HepG2 (cell line): ENCODE results near the gene NAB1. TPM values are rescaled to one million over a fixed set of nuclear protein-coding genes. Genes with fewer than 3 reads are reported as not detected.

Experiments
- ATAC-seq: fragments of 200-7000 bp; cut with Tn5 transposase; 3 replicates; pipeline ENCODE4 v1.9.1; 2020; ENCODE audit warnings: mild to moderate bottlenecking, moderate library complexity
- BruUV-seq: library from RNA; stranded (reverse); fragments of 400-500 nt; replicated peaks from 2 replicates; lab custom pipeline; 2021; lab: Mats Ljungman, UMichigan
- CTCF ChIA-PET: fragments of 300-600 bp; formaldehyde crosslinking; extraction: SDS; loops from one replicate; lab custom pipeline; 2021; ENCODE audit warnings: low total read pairs, inconsistent platforms, low intra/inter-chr PET ratio; lab: Yijun Ruan, JAX
- POLR2A ChIA-PET: fragments of 350-600 bp; sonication (Branson Sonifier 250); formaldehyde crosslinking; loops from one replicate; lab custom pipeline; 2020; ENCODE audit warnings: antibody characterized with exemption, inconsistent platforms; lab: Yijun Ruan, JAX
- DNase-seq: peaks from one replicate; pipeline ENCODE4 v3.0.0-alpha.2; 2015; ENCODE audit warnings: low spot score
- FAIRE-seq: peaks from 3 replicates; lab custom pipeline; 2011; peaks lifted over from hg19 to GRCh38; lab: Jason Lieb, UNC
- H2AFZ ChIP-seq: one replicate; pipeline ENCODE4 v1.6.1; 2011; ENCODE audit warnings: low read length, inconsistent platforms
- H3K27ac ChIP-seq: fragments of 300-600 bp; 3 replicates; pipeline ENCODE4 v1.8.0; 2011; ENCODE audit warnings: mixed run types, mild to moderate bottlenecking, mixed read lengths, low read length, inconsistent platforms; ENCODE audit not compliant: insufficient read depth; ENCODE audit errors: extremely low read length
- H3K27me3 ChIP-seq, 2 experiments: fragments of 200-600 bp in 1 of 2; 2 replicates in 1 of 2; 3 replicates in 1 of 2; pipeline versions ENCODE4 v1.6.0 to v1.8.0; 2011; ENCODE audit warnings: low read length in 2 of 2, mild to moderate bottlenecking in 2 of 2, moderate library complexity in 2 of 2, inconsistent platforms in 1 of 2; ENCODE audit not compliant: insufficient read depth in 2 of 2, control insufficient read depth in 1 of 2
- H3K36me3 ChIP-seq, 2 experiments: fragments of 200-600 bp in 1 of 2; replicated peaks in 1 of 2; 2 replicates in 1 of 2; 3 replicates in 1 of 2; pipeline versions ENCODE4 v1.5.1 to v1.8.0; 2011; ENCODE audit warnings: low read length in 2 of 2, inconsistent platforms in 1 of 2; ENCODE audit not compliant: insufficient read depth in 2 of 2, control insufficient read depth in 1 of 2
- H3K4me1 ChIP-seq: 2 replicates; pipeline ENCODE4 v1.5.1; 2012; ENCODE audit warnings: low read length, inconsistent platforms; ENCODE audit not compliant: insufficient read depth
- H3K4me2 ChIP-seq: 2 replicates; pipeline ENCODE4 v1.6.0; 2011; ENCODE audit warnings: low read depth, low read length, inconsistent platforms
- H3K4me3 ChIP-seq, 3 experiments: fragments of 200-600 bp in 1 of 3; sonication (generic), shearing (Covaris generic) in 1 of 3; replicated peaks in 1 of 3; 2 replicates each; pipeline ENCODE4 v1.5.1; 2011 to 2016; ENCODE audit warnings: low read length in 3 of 3, inconsistent platforms in 2 of 3, low read depth in 2 of 3, mild to moderate bottlenecking in 2 of 3, control low read depth in 1 of 3, mixed read lengths in 1 of 3; ENCODE audit not compliant: insufficient read depth in 1 of 3
- H3K79me2 ChIP-seq: one replicate; pipeline ENCODE4 v1.6.1; 2011; ENCODE audit warnings: low read length, inconsistent platforms; ENCODE audit not compliant: insufficient read depth
- H3K9ac ChIP-seq: 2 replicates; pipeline ENCODE4 v1.6.0; 2011; ENCODE audit warnings: mild to moderate bottlenecking, low read depth, low read length, inconsistent platforms; ENCODE audit not compliant: insufficient read depth
- H3K9me3 ChIP-seq: 2 replicates; pipeline ENCODE4 v1.5.1; 2012; ENCODE audit warnings: mild to moderate bottlenecking, low read length
- H4K20me1 ChIP-seq: 2 replicates; pipeline ENCODE4 v1.6.0; 2011; ENCODE audit warnings: inconsistent platforms, mild to moderate bottlenecking, low read length, moderate library complexity; ENCODE audit not compliant: insufficient read depth
- ISL2 ChIP-seq: sonication (generic); formaldehyde crosslinking; IDR thresholded peaks from 2 replicates; pipeline ENCODE4 v1.5.0; 2020; ENCODE audit warnings: missing genetic modification reagents
- NCOA2 ChIP-seq: sonication (generic); formaldehyde crosslinking; IDR thresholded peaks from 2 replicates; pipeline ENCODE4 v1.8.0; 2022; ENCODE audit warnings: inconsistent platforms
- PBX3 ChIP-seq: sonication (generic); formaldehyde crosslinking; IDR thresholded peaks from 2 replicates; pipeline ENCODE4 v1.8.1; 2023; ENCODE audit warnings: missing genetic modification reagents, inconsistent platforms, borderline replicate concordance
- PRMT3 ChIP-seq: sonication (generic); formaldehyde crosslinking; IDR thresholded peaks from 2 replicates; pipeline ENCODE4 v1.8.1; 2022; ENCODE audit warnings: low read depth, mild to moderate bottlenecking, moderate library complexity, missing genetic modification reagents, borderline replicate concordance
- SRSF1 ChIP-seq: fragments of 200-400 bp; formaldehyde crosslinking; optimal IDR thresholded peaks from 2 replicates; pipeline ENCODE3; 2017; ENCODE audit warnings: mild to moderate bottlenecking, low read depth, low read length, moderate library complexity
- TBX2 ChIP-seq: sonication (generic); formaldehyde crosslinking; IDR thresholded peaks from 2 replicates; pipeline ENCODE4 v1.5.0; 2020; ENCODE audit warnings: missing genetic modification reagents, mild to moderate bottlenecking, borderline replicate concordance
- TSC22D2 ChIP-seq: sonication (generic); formaldehyde crosslinking; IDR thresholded peaks from 2 replicates; pipeline ENCODE4 v1.5.1; 2020; ENCODE audit warnings: missing genetic modification reagents, mild to moderate bottlenecking, borderline replicate concordance
- ZNF580 ChIP-seq: IDR thresholded peaks from 2 replicates; pipeline ENCODE4 v1.6.1; 2016; ENCODE audit warnings: low read depth, borderline replicate concordance
- ZSCAN30 ChIP-seq: sonication (generic); formaldehyde crosslinking; IDR thresholded peaks from 2 replicates; pipeline ENCODE4 v1.5.0; 2020; ENCODE audit warnings: mild to moderate bottlenecking, missing genetic modification reagents
- WGBS: methylation state at CpG from one replicate; pipeline ENCODE4 v1.1.6; 2017; ENCODE audit warnings: low lambda C conversion rate; 5-methylcytosine and 5-hydroxymethylcytosine counted together
- in situ Hi-C: cut with HindIII; loops from 2 replicates; pipeline ENCODE4 v1.10.0; 2017; ENCODE audit warnings: low pct_unique_long_range_greater_than_20kb; ENCODE audit not compliant: extremely low pct_ligation_motif_present
- intact Hi-C: fragments of 100-400 bp; cut with micrococcal nuclease; formaldehyde crosslinking; loops from one replicate; pipeline ENCODE4 v1.10.0; 2022; ENCODE audit not compliant: unreplicated experiment
- polyA plus RNA-seq, 8 experiments: library from polyadenylated mRNA; depleted of rRNA in 3 of 8; stranded (reverse) in 7 of 8; unstranded in 1 of 8; fragments of >200 nt; fragmentation: Illumina TruSeq in 4 of 8; extraction: Trizol in 4 of 8; gene quantifications; 2 replicates each; pipeline versions ENCODE4 v1.2.1 to v1.2.3, GENCODE V29; 2011 to 2016; ENCODE audit warnings: low read depth in 4 of 8, missing spikeins in 1 of 8, mixed read lengths in 1 of 8; ENCODE audit not compliant: insufficient read depth in 1 of 8
- total RNA-seq, 5 experiments: library from RNA; depleted of rRNA; stranded (reverse); fragments of >200 nt; fragmentation: Illumina TruSeq; extraction: Trizol; gene quantifications; 2 replicates each; pipeline ENCODE4 v1.2.3, GENCODE V29; 2016; ENCODE audit warnings: low read depth in 1 of 5
- TF ChIP-seq, protein P1 (sequence below): IDR thresholded peaks from 2 replicates; pipeline ENCODE4 v1.6.1; 2016; ENCODE audit warnings: low read depth
- TF ChIP-seq, protein P2 (sequence below): sonication (generic); formaldehyde crosslinking; IDR thresholded peaks from 2 replicates; pipeline ENCODE4 v1.5.0; 2020; ENCODE audit warnings: mild to moderate bottlenecking, missing genetic modification reagents

Gene NAB1
- total and polyA plus RNA-seq, 2 of the 13 experiments (the other 11 are each of a cell fraction or from before 2014, with no cell fraction given), result 24.5 to 46.0 TPM

- no peak for TF ChIP-seq PRMT3 (CRISPR knock-in tag)
- no peak for TF ChIP-seq NCOA2 (CRISPR knock-in tag)
- TF ChIP-seq PBX3, result no peak
- no peak for TF ChIP-seq ZNF580 (CRISPR knock-in tag)
- TF ChIP-seq, protein P1, sequence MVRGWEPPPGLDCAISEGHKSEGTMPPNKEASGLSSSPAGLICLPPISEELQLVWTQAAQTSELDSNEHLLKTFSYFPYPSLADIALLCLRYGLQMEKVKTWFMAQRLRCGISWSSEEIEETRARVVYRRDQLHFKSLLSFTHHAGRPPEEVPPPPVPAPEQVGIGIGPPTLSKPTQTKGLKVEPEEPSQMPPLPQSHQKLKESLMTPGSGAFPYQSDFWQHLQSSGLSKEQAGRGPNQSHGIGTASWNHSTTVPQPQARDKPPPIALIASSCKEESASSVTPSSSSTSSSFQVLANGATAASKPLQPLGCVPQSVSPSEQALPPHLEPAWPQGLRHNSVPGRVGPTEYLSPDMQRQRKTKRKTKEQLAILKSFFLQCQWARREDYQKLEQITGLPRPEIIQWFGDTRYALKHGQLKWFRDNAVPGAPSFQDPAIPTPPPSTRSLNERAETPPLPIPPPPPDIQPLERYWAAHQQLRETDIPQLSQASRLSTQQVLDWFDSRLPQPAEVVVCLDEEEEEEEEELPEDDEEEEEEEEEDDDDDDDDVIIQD, result no peak
- no peak for TF ChIP-seq ISL2 (CRISPR knock-in tag)
- TF ChIP-seq SRSF1, result no peak
- no peak for TF ChIP-seq TSC22D2 (CRISPR knock-in tag)
Observed at GRCh38 chr2:190696792-190697398, 48.0 kb downstream of the NAB1 start (continued).

DNA sequence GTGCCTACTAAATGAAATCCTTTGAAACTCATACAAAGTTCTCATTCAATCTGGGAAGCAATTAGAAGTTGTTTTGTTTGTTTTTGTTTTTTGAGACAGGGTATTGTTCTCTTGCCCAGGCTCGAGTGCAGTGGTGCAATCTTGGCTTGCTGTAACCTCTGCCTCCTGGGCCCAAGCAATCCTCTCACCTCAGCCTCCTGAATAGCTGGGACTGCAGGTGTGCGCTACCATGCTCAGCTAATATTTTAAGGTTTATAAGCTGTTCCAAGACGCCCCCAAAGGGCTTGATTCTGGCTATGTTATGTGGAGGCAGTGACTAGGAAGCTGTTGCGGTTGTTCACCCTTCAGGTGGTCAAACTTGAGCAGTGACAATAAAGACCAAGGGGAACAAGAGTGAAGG is 48.5 kb downstream of the NAB1 start:
- ChIA-PET CTCF (no interaction called here), POLR2A (no interaction called here)
- H4K20me1 ChIP-seq, result no peaks in the 10 kb centered on the region
- BruUV-seq, result no TSS peak
- DNase-seq, result no peak
- H3K27ac ChIP-seq, result no peak overlapping the region
- WGBS, result 51% methylated on average over 4 of the region's 4 CpGs
- intact Hi-C loops (loop anchor here (2.0 kb wide), 2 partner anchors 29 to 47 kb away; no protein-coding TSS in a partner anchor), in situ Hi-C loops (no loop called here)
- no peak overlapping the region for H3K4me3 ChIP-seq
- no peaks in the 10 kb centered on the region for H3K9me3 ChIP-seq
- peak; percentile 29 for ATAC-seq
- H3K27me3 ChIP-seq, result peaks cover 0 to 3% of the 10 kb centered on the region in 2 experiments; a peak in 1 of 5 replicates
- FAIRE-seq, result no peak
- no peak overlapping the region for H3K9ac ChIP-seq
- peaks cover 13% of the 10 kb centered on the region for H3K4me1 ChIP-seq
- no peaks in the 10 kb centered on the region for H3K79me2 ChIP-seq
- H3K4me2 ChIP-seq, result peak overlapping the region; percentile 22; the same call in 1 of the 2 replicates
- H2AFZ ChIP-seq, result no peak overlapping the region
- H3K36me3 ChIP-seq, result no peaks in the 10 kb centered on the region
- no peak for TF ChIP-seq ZSCAN30 (CRISPR knock-in tag)
- TF ChIP-seq TBX2, result no peak
- TF ChIP-seq, protein P2, sequence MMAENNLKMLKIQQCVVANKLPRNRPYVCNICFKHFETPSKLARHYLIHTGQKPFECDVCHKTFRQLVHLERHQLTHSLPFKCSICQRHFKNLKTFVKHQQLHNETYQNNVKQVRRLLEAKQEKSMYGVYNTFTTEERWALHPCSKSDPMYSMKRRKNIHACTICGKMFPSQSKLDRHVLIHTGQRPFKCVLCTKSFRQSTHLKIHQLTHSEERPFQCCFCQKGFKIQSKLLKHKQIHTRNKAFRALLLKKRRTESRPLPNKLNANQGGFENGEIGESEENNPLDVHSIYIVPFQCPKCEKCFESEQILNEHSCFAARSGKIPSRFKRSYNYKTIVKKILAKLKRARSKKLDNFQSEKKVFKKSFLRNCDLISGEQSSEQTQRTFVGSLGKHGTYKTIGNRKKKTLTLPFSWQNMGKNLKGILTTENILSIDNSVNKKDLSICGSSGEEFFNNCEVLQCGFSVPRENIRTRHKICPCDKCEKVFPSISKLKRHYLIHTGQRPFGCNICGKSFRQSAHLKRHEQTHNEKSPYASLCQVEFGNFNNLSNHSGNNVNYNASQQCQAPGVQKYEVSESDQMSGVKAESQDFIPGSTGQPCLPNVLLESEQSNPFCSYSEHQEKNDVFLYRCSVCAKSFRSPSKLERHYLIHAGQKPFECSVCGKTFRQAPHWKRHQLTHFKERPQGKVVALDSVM (CRISPR knock-in tag), result peak; percentile 67
